HG03139 (cell line): ENCODE measurements around the gene CHD6.

ENCODE experiments used
- ATAC-seq: cut with Tn5 transposase; IDR thresholded peaks from one replicate; pipeline ENCODE4 v1.9.1; 2021; ENCODE audit not compliant: unreplicated experiment

CHD6 gene

GRCh38 chr20:41592516-41593216 lies 25.5 kb downstream of the CHD6 start:
- ATAC-seq = no peak

GRCh38 chr20:41587956-41588355 lies 30.2 kb downstream of the CHD6 start:
- ATAC-seq = no peak

DNA sequence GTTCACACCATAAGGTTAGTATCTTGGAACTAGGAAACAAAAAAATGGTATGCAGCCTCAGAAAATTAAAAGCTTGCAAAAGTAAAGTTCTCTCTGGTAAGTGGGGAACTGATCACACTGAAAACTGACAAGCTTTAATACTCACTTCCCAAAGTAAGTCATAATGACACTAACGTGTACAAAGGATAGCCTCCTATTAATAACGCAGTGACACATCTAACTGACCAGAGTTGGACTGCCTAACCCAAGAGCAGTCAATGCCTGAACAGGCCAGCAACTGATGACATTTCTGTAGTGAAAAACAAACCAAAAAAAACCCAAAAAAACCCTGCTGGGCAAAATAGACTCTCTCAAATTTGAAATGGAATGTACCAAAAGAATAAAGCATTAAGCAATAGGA lies 30.7 kb downstream of the CHD6 start:
- ATAC-seq = no peak

GRCh38 chr20:41586772-41587171 lies 31.4 kb downstream of the CHD6 start:
- no peak for ATAC-seq

DNA sequence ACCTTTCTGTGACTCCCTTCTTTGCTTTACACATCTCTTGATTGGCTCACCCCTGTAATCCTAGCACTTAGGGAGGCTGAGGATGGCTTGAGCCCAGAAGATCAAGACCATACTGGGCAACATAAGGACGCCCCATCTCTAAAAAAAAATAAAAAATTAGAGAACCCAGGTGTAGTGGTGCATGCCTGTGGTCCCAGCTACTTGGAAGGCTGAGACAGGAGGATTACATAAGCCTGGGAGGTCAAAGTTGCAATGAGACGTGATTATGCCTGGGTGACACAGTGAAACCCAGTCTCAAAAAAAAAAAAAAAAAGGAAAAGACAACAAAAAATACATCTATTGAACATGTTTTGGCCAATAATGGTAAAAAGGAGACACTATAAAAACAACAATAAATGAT lies 37.8 kb downstream of the CHD6 start:
- ATAC-seq = no peak

GRCh38 chr20:41577129-41578009 lies 40.8 kb downstream of the CHD6 start:
- ATAC-seq = no peak

GRCh38 chr20:41575412-41575811 lies 42.8 kb downstream of the CHD6 start:
- no peak for ATAC-seq

DNA sequence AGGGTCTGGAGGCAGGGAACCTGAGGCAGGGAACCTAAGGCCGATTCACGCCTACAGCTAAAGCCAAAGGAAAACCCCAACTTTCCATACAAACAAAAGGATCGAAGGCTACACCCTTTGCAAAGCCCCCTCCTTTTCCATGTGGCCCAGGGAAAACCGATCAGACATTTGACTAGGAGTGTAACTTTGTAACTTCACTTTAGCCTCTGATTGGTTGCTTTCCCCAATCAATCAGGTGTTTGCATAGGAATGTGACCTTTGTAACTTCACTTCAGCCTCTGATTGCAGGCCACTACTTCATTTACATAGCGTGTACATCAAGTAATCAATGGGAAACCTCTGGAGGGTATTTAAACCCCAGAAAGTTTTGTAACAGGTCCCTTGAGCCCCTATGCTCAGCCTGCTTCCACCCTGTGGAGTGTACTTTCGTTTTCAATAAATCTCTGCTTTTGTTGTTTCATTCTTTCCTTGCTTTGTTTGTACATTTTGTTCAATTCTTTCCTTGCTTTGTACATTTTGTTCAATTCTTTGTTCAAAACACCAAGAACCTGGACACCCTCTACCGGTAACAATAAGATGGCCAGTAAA lies 43.3 kb downstream of the CHD6 start:
- no peak for ATAC-seq

GRCh38 chr20:41573955-41574354 lies 44.2 kb downstream of the CHD6 start:
- ATAC-seq = no peak

GRCh38 chr20:41572010-41572572 lies 46.1 kb downstream of the CHD6 start:
- no peak for ATAC-seq

DNA sequence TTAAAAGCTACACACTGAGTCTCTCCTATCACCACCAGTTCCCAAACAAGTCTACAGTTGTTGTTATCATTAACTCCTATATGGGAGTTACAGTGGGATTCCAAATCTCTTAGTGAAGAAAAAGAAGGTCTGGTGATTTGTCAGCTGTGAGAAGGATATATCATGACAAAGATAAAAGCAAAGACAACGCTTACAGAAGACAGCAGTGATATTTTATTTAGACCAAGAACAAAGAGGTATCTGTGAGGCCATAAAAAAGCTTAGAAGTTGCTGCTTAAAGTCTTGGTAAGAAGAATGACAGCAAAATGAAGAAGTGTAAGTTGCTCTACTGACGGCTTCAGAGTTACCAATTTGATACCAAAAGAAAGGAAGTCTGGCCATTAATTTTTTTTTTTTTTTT lies 47.2 kb downstream of the CHD6 start:
- ATAC-seq = no peak

DNA sequence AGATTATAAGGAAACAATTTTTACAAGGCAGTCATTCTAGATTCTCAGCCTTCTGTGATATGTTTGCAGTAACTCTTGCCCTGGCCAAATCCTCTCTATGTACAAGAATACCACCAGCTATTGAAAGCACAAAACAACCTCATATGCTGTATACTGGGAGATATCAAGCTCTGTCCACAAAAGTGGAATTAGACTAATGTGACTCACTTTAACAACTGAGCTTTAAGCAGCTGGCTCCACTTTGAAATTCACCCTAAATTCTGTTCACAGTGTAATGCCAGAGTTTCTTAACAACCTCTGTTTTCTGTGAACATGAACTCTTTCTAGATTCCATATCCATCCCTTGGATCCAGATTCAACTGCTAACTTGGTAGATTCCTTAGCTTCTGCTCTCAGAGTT lies 47.6 kb downstream of the CHD6 start:
- no peak for ATAC-seq

GRCh38 chr20:41567615-41568014 lies 50.6 kb downstream of the CHD6 start:
- no peak for ATAC-seq

- ATAC-seq = no peak
These were observed 51.2 kb downstream of the CHD6 start for GRCh38 chr20:41566896-41567527.

DNA sequence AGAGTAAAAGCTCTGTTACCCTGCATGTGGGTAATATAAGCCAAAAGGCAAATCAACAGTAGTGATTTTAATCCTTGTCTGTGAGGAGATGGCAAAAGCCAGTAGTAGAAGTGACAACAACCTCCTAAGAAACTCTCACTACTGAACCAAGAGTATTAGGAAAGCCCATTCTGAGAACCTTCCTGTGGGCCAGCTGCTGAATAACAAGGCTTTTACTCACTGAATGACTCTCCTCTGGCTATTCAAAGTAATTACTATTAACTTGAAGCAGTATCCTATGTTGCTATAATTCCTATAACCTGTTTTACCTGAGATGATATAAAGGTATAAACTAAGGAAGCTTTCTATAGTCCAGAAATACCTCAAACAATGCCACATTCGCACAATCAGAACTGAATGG lies 55.1 kb downstream of the CHD6 start:
- ATAC-seq = no peak

DNA sequence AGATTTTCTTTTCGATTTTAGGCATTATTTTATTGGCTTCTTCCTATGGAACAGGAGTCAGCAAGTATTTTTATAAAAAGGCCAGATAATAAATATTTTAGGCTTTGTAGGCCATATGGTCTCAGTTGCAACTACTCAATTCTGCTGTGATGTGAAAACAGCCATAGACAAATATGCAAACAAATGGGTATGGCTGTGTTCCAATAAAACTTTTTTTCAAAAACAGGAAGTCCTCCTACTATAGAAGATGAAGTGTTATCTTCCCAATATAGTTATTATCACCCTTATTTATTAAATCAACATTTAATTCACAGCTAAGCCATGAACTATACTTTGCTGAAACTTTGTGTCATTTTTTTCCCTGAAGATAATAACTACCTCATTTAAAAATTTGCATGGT lies 57.2 kb downstream of the CHD6 start:
- no peak for ATAC-seq

DNA sequence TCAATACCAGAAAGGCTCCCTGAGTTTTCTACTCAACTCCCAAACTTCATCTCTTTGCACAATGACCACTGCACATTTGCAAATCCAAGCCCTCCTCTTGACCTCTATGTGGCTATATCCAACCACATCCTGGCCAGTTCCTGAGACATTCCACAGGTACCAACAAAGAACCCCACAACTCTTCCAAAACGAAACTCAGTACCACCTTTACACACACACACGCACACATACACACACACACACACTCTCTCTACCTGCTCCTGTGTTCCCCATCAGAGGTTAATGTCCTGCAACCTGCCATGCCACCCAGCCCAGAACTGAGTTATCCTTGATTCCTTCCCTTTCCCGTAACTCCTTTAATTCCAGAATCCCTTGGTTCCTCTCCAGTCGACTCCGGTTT lies 58.5 kb downstream of the CHD6 start:
- no peak for ATAC-seq

DNA sequence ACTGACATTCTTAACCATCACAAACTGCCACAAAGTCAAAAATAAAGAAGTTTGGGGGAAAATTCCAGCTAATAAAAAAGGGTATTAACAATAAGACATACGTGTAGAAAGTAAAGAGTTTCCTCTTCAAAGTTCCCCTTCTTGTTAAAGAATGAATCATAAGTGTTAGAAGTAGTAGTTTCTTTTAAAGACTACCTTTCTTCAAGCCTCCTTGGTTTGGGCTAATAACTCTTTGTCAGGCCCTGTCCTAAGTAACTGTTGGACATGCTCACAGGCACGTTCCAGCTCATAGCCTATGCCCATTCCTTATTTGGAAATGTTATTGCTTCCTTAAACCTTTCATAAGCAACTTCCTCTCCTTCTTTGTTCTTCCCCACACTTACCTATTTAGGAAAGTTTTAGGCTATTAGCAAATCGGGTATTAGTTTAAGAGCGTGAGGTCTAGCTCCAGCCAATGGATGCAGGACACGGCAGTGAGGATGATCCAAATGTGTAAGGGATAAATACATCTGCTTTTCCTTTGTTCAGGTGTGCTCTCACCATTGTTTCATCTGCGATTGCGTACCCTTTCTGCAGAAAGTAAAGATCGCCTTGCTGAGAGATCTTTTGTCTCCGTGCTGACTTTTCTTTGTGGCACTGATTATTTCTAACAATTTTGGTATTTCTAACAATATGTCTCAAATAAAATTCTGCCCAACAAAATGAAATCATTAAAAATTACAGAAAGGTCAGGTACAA lies 64.9 kb downstream of the CHD6 start:
- no peak for ATAC-seq

- ATAC-seq = no peak
These were observed 65.7 kb downstream of the CHD6 start for GRCh38 chr20:41552295-41553068.
